AG10803 (cell line): ENCODE data around the gene CCDC148.

Experiments
- DNase-seq: peaks from one replicate; pipeline ENCODE4 v3.0.0; 2010; ENCODE audit warnings: low read depth
- H3K4me3 ChIP-seq: 2 replicates; pipeline ENCODE4 v1.5.1; 2011; ENCODE audit warnings: mild to moderate bottlenecking, low read length, control low read depth
- CTCF ChIP-seq: conservative IDR thresholded peaks from 2 replicates; pipeline ENCODE4 v1.5.1; 2011; ENCODE audit warnings: mild to moderate bottlenecking, low read length, control low read depth, inconsistent platforms

The CCDC148 gene

DNA sequence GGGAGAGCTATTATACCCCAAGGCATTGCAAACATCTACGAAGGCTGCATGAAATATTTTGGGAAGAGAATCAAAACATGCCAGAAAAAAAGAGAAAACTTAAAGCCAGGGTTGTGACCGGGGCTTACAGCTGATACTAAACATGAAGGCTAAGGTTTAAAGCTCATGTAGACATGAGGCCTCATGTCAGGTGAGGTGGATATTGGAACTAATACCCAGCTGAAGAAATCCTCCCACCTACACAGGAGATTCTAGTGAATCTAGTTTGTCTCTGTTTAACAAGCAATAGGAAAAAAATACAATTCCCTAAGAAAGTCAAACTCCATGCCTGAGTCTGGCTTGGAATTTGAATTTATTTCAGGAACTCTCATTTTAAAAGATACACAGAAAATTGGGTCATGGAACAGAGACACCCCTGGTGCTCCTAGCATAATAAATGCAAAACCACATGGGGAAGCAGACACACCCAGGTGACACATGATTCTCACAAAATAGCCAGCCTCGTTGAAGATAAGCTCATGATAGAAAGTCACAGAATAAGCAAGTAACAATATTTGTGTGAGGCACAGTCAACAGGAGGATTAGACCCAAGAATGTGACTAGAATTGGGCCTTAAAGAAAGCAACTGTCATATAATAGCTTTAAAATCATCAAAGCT, 312.7 kb downstream of the CCDC148 start:
- TF ChIP-seq CTCF = no peak
- no peak for DNase-seq

GRCh38 chr2:158142568-158143332, 313.8 kb downstream of the CCDC148 start:
- no peak overlapping the region for H3K4me3 ChIP-seq
- no peak for DNase-seq
- no peak for TF ChIP-seq CTCF

More for the DNA sequence above, 312.7 kb downstream of the CCDC148 start:
- no peak overlapping the region for H3K4me3 ChIP-seq

- no peak for TF ChIP-seq CTCF
- DNase-seq = no peak
Measured at GRCh38 chr2:158142165-158142564, 314.4 kb downstream of the CCDC148 start.

DNA sequence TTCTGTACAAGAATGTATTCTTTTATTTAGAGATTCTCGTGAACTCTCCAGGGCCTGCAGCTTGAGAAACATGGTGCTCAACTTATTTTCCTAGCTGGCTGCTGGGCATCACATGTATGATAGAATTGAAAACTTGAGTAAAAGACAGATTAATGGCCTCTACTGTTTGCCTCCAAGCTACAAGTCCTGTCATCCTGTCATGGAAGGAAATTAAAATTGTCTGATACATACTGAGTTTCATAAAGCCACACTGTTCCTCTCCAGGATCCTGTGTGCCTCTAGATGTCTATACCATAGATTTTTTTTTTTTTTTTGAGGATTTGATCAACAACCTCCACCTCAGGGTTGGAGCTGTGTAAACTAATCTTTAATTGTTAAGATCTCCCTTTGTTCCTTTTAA, 316.4 kb downstream of the CCDC148 start:
- H3K4me3 ChIP-seq = no peak overlapping the region
- no peak for DNase-seq
- TF ChIP-seq CTCF = no peak

More at GRCh38 chr2:158142165-158142564, 314.4 kb downstream of the CCDC148 start:
- no peak overlapping the region for H3K4me3 ChIP-seq

- no peak for DNase-seq
- TF ChIP-seq CTCF = no peak
Measured at GRCh38 chr2:158138255-158138654, 318.3 kb downstream of the CCDC148 start.

GRCh38 chr2:158135096-158135495, 321.5 kb downstream of the CCDC148 start:
- no peak for TF ChIP-seq CTCF
- no peak overlapping the region for H3K4me3 ChIP-seq

More at GRCh38 chr2:158138255-158138654, 318.3 kb downstream of the CCDC148 start:
- no peak overlapping the region for H3K4me3 ChIP-seq

GRCh38 chr2:158134655-158135054, 321.9 kb downstream of the CCDC148 start:
- DNase-seq = no peak
- no peak for TF ChIP-seq CTCF
- H3K4me3 ChIP-seq = no peak overlapping the region

More at GRCh38 chr2:158135096-158135495, 321.5 kb downstream of the CCDC148 start:
- DNase-seq = no peak
